Right atrium auricular region (tissue), 2 donors: Measurements from ENCODE around the gene SNRNP48. TPM values are rescaled to one million over a fixed set of nuclear protein-coding genes. Genes with fewer than 3 reads are reported as not detected.

Experiments
- DNase-seq: peaks from one replicate; pipeline ENCODE4 v3.0.0-alpha.2; 2019; ENCODE audit warnings: low spot score
- H3K27ac ChIP-seq, 2 donors: fragments of 200-600 bp; sonication (generic); 1 replicate in 1 of 2; 2 replicates in 1 of 2; pipeline ENCODE4 v1.5.1; 2016 to 2019
- H3K27me3 ChIP-seq, 2 donors: fragments of 200-600 bp; sonication (generic); one replicate each; pipeline versions ENCODE4 v1.5.1 to v1.6.0; 2017 to 2019
- H3K36me3 ChIP-seq: fragments of 200-600 bp; sonication (generic); one replicate; pipeline ENCODE4 v1.5.1; 2016
- H3K4me1 ChIP-seq, 2 donors: fragments of 200-600 bp; sonication (generic); one replicate each; pipeline versions ENCODE4 v1.5.1 to v1.6.0; 2017 to 2019
- H3K4me3 ChIP-seq, 2 donors: fragments of 200-600 bp; sonication (generic); 1 replicate in 1 of 2; 2 replicates in 1 of 2; pipeline ENCODE4 v1.5.1; 2017 to 2019; ENCODE audit warnings: mild to moderate bottlenecking in 1 of 2, moderate library complexity in 1 of 2
- H3K9me3 ChIP-seq, 2 donors: fragments of 200-600 bp; sonication (generic); one replicate each; pipeline ENCODE4 v1.5.1; 2019
- CTCF ChIP-seq, 2 donors: fragments of 200-600 bp; sonication (generic); IDR thresholded peaks; one replicate each; pipeline ENCODE4 v1.5.1; 2019; ENCODE audit warnings: antibody characterized with exemption in 2 of 2
- total RNA-seq, 2 donors: library from RNA; depleted of rRNA; stranded (reverse); fragments of >200 nt; gene quantifications; one replicate each; pipeline ENCODE4 v1.1.0, GENCODE V29; 2016

The SNRNP48 gene
- total RNA-seq, 2 donors from 2014 or later: 9.3 to 9.6 TPM

GRCh38 chr6:7624796-7625710 lies 35.1 kb downstream of the SNRNP48 start:
- Histone ChIP-seq H3K4me3 (no peak overlapping the region), H3K36me3 (no peaks in the 10 kb centered on the region), H3K27ac (no peak overlapping the region), H3K4me1 (no peaks in the 10 kb centered on the region), H3K9me3 (no peaks in the 10 kb centered on the region), H3K27me3 (no peaks in the 10 kb centered on the region)
- TF ChIP-seq CTCF (IDR thresholded peaks at IDR 0.05): no peak
- DNase-seq: no peak

GRCh38 chr6:7628479-7628878 lies 38.5 kb downstream of the SNRNP48 start:
- no peak for TF ChIP-seq CTCF (IDR thresholded peaks at IDR 0.05)
- Histone ChIP-seq H3K27me3 (no peaks in the 10 kb centered on the region), H3K4me3 (no peak overlapping the region), H3K9me3 (no peaks in the 10 kb centered on the region), H3K36me3 (no peaks in the 10 kb centered on the region), H3K4me1 (no peaks in the 10 kb centered on the region), H3K27ac (no peak overlapping the region)
- DNase-seq: no peak

GRCh38 chr6:7628909-7629308 lies 38.9 kb downstream of the SNRNP48 start:
- Histone ChIP-seq H3K36me3 (no peaks in the 10 kb centered on the region), H3K4me1 (no peaks in the 10 kb centered on the region), H3K4me3 (no peak overlapping the region), H3K27ac (no peak overlapping the region), H3K27me3 (no peaks in the 10 kb centered on the region), H3K9me3 (no peaks in the 10 kb centered on the region)
- TF ChIP-seq CTCF (IDR thresholded peaks at IDR 0.05): no peak
- DNase-seq: no peak

- Histone ChIP-seq H3K4me1 (no peaks in the 10 kb centered on the region), H3K4me3 (no peak overlapping the region), H3K27ac (no peak overlapping the region), H3K9me3 (no peaks in the 10 kb centered on the region), H3K36me3 (no peaks in the 10 kb centered on the region), H3K27me3 (no peaks in the 10 kb centered on the region)
- TF ChIP-seq CTCF (IDR thresholded peaks at IDR 0.05): no peak
- DNase-seq: no peak
Observed at GRCh38 chr6:7629321-7629720, 39.3 kb downstream of the SNRNP48 start.

- Histone ChIP-seq H3K4me1 (no peaks in the 10 kb centered on the region), H3K36me3 (no peaks in the 10 kb centered on the region), H3K9me3 (no peaks in the 10 kb centered on the region), H3K27me3 (no peaks in the 10 kb centered on the region), H3K4me3 (no peak overlapping the region), H3K27ac (no peak overlapping the region)
- no peak for DNase-seq
- TF ChIP-seq CTCF (IDR thresholded peaks at IDR 0.05): no peak
Observed at GRCh38 chr6:7630792-7631191, 40.8 kb downstream of the SNRNP48 start.
